Neuron (in vitro differentiated cells): ENCODE measurements around the gene TBC1D2B.

Source experiments
- H2AFZ ChIP-seq: one replicate; pipeline ENCODE4 v1.6.1; 2013; ENCODE audit warnings: low read depth, mild to moderate bottlenecking, inconsistent platforms, low read length, moderate library complexity
- H3K27me3 ChIP-seq: one replicate; pipeline ENCODE4 v1.6.1; 2013; ENCODE audit warnings: low read length; ENCODE audit not compliant: insufficient read depth
- H3K36me3 ChIP-seq: one replicate; pipeline ENCODE4 v1.6.1; 2013; ENCODE audit warnings: low read length; ENCODE audit not compliant: insufficient read depth
- H3K4me1 ChIP-seq: one replicate; pipeline ENCODE4 v1.6.1; 2013; ENCODE audit warnings: low read length; ENCODE audit not compliant: insufficient read depth
- H3K4me3 ChIP-seq: 2 replicates; pipeline ENCODE4 v1.5.1; 2013; ENCODE audit warnings: mild to moderate bottlenecking, low read length, moderate library complexity
- H3K9me3 ChIP-seq: one replicate; pipeline ENCODE4 v1.6.1; 2013; ENCODE audit warnings: low read length

TBC1D2B gene

DNA sequence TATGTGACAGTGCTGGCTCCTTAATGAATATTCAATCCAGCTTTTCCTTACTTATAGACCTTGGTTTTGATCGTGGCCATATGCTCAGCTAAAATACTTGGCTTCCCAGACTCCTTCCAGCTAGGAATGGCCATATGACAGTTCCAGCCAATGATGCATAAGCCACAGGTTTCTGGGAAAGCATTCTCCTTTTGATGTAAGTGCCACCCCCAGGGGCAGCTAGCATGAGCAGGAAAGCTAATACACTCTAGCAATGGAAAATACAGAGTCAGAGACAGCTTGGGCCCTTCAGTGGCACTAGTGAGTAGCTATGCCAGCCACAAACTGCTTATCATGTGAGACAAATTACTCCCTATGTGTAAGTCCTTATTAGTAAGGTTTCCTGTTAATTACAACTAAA, 26.7 kb downstream of the TBC1D2B start:
- H3K4me3 ChIP-seq: no peak overlapping the region
- H3K36me3 ChIP-seq: no peaks in the 10 kb centered on the region
- H3K9me3 ChIP-seq: no peaks in the 10 kb centered on the region
- H2AFZ ChIP-seq: no peak overlapping the region
- peaks cover 16% of the 10 kb centered on the region for H3K4me1 ChIP-seq
- H3K27me3 ChIP-seq: no peaks in the 10 kb centered on the region

- no peaks in the 10 kb centered on the region for H3K9me3 ChIP-seq
- no peak overlapping the region for H2AFZ ChIP-seq
- H3K27me3 ChIP-seq: no peaks in the 10 kb centered on the region
- H3K4me1 ChIP-seq: peaks cover 16% of the 10 kb centered on the region
- no peak overlapping the region for H3K4me3 ChIP-seq
- no peaks in the 10 kb centered on the region for H3K36me3 ChIP-seq
Observed at GRCh38 chr15:78050441-78050809, 27.1 kb downstream of the TBC1D2B start.

- H3K9me3 ChIP-seq: no peaks in the 10 kb centered on the region
- H3K4me3 ChIP-seq: no peak overlapping the region
- H2AFZ ChIP-seq: no peak overlapping the region
- no peaks in the 10 kb centered on the region for H3K27me3 ChIP-seq
- H3K4me1 ChIP-seq: peaks cover 16% of the 10 kb centered on the region
- H3K36me3 ChIP-seq: no peaks in the 10 kb centered on the region
Observed at GRCh38 chr15:78049691-78050440, 27.6 kb downstream of the TBC1D2B start.

DNA sequence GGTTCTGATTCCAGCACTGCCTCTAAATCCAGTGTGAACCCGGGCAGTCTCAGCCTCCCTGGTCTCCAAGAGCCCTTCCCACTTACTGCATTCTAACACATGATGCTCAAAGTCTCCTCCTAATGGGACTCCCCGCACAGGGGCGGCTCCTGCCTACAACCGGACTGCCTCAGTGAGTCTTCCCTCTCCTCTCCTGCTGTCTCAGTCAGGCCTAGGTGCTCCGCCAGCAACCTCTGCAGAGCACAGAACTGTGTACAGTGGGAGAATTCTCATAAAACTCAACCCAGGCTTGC, 28.9 kb downstream of the TBC1D2B start:
- Histone ChIP-seq H3K4me3 (no peak overlapping the region), H3K27me3 (no peaks in the 10 kb centered on the region), H3K36me3 (peaks cover 4% of the 10 kb centered on the region), H2AFZ (no peak overlapping the region), H3K4me1 (peaks cover 16% of the 10 kb centered on the region), H3K9me3 (no peaks in the 10 kb centered on the region)

DNA sequence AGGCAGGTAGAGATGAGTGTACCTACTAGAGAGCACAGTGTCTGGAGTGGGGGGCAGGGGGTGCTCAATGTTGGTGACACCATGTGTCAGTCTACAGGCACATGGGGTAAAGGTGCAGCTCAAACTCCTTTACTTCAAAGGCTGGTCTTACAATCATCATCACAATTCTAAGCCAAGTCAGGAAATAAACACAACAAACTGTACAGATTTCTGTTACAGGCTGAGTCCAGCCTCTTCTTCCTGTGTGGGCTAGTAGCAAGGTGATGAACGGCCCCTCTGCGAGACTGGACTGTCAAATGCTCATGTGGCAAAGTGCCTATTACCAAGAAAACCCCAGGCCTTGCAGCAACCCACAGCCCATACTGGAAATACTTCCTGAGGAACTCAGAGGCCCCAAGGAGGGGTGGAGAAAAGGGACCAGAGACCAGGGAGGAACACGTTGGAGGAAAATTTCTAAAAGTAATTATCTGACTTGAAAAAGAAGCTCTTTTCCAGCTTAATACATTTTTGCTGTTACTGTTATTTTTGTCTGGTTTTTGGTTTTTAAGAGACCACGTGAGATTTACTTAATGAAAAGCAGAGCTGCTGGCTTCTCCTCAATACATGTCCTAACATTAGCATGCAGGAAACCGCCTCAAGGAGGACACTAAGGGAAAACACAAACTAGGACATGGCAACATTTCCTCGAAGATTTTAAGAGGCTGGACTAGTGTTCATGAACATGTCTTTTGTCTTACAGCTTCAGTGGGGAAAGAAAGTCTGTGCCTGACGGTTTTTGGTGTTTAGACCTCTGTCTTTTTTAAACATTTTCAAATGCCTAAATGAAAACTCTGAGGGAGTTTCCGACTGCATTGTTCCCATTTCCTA, 29.5 kb downstream of the TBC1D2B start:
- Histone ChIP-seq H3K4me1 (peaks cover 16% of the 10 kb centered on the region), H3K36me3 (peaks cover 4% of the 10 kb centered on the region), H2AFZ (no peak overlapping the region), H3K9me3 (no peaks in the 10 kb centered on the region), H3K27me3 (no peaks in the 10 kb centered on the region), H3K4me3 (no peak overlapping the region)

GRCh38 chr15:78046796-78047341, 30.6 kb downstream of the TBC1D2B start:
- Histone ChIP-seq H2AFZ (no peak overlapping the region), H3K27me3 (no peaks in the 10 kb centered on the region), H3K36me3 (peaks cover 4% of the 10 kb centered on the region), H3K9me3 (no peaks in the 10 kb centered on the region), H3K4me3 (no peak overlapping the region), H3K4me1 (peaks cover 16% of the 10 kb centered on the region)

- H2AFZ ChIP-seq: no peak overlapping the region
- no peaks in the 10 kb centered on the region for H3K9me3 ChIP-seq
- H3K4me3 ChIP-seq: no peak overlapping the region
- peaks cover 4% of the 10 kb centered on the region for H3K36me3 ChIP-seq
- no peaks in the 10 kb centered on the region for H3K27me3 ChIP-seq
- peaks cover 4% of the 10 kb centered on the region for H3K4me1 ChIP-seq
Observed at GRCh38 chr15:78045189-78045588, 32.3 kb downstream of the TBC1D2B start.

DNA sequence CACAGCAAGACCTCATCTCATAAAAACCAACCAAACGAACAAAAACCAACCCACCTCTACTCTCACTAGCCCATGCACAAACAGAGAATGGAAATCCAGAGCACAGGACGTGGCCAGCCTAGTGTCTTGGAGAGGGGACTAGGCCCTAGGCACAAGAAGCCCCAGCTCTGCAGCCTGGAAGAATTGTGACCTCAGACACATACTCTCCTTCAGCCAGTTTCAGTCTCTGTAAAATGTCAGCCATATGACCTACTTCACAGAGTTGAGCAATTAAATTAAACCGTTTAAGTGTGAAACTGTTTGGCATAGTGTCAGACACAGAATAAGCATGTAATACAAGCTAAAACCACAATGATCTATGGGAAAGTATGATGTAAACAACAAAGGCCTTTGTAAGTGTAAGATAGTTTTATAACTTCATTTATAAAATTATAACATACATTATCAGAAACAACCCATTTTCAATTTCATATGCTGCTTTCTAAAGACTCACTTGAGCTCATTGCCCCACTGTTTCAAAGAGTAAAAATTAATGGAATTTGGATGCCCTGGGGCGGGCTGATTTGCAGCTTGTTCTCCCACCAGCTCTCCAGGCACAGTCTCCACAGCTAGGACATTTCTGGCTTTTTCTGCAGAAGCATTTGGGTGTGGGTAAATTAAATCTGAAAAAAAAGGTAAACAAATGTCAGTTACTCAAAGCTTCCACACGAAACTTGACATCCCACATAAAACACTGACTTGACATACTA, 32.9 kb downstream of the TBC1D2B start:
- Histone ChIP-seq H3K9me3 (no peaks in the 10 kb centered on the region), H3K4me3 (no peak overlapping the region), H3K36me3 (peaks cover 4% of the 10 kb centered on the region), H3K4me1 (no peaks in the 10 kb centered on the region), H3K27me3 (no peaks in the 10 kb centered on the region), H2AFZ (no peak overlapping the region)

GRCh38 chr15:78041946-78042345, 35.6 kb downstream of the TBC1D2B start:
- no peaks in the 10 kb centered on the region for H3K27me3 ChIP-seq

GRCh38 chr15:78040653-78041244, 36.8 kb downstream of the TBC1D2B start:
- peaks cover 1% of the 10 kb centered on the region for H3K4me1 ChIP-seq
- no peaks in the 10 kb centered on the region for H3K9me3 ChIP-seq
- H3K4me3 ChIP-seq: no peak overlapping the region
- H3K27me3 ChIP-seq: no peaks in the 10 kb centered on the region
- H3K36me3 ChIP-seq: peaks cover 4% of the 10 kb centered on the region
- no peak overlapping the region for H2AFZ ChIP-seq

More at GRCh38 chr15:78041946-78042345, 35.6 kb downstream of the TBC1D2B start:
- peaks cover 4% of the 10 kb centered on the region for H3K36me3 ChIP-seq
- no peak overlapping the region for H2AFZ ChIP-seq
- no peaks in the 10 kb centered on the region for H3K9me3 ChIP-seq
- H3K4me3 ChIP-seq: no peak overlapping the region
- no peaks in the 10 kb centered on the region for H3K4me1 ChIP-seq

GRCh38 chr15:78038585-78039247, 38.8 kb downstream of the TBC1D2B start:
- no peaks in the 10 kb centered on the region for H3K27me3 ChIP-seq
- H3K4me1 ChIP-seq: peaks cover 7% of the 10 kb centered on the region
- no peak overlapping the region for H3K4me3 ChIP-seq
- no peaks in the 10 kb centered on the region for H3K9me3 ChIP-seq
- no peaks in the 10 kb centered on the region for H3K36me3 ChIP-seq
- H2AFZ ChIP-seq: no peak overlapping the region

- H3K27me3 ChIP-seq: no peaks in the 10 kb centered on the region
- H3K9me3 ChIP-seq: no peaks in the 10 kb centered on the region
- H3K36me3 ChIP-seq: no peaks in the 10 kb centered on the region
- no peak overlapping the region for H3K4me3 ChIP-seq
- H3K4me1 ChIP-seq: peaks cover 7% of the 10 kb centered on the region
- no peak overlapping the region for H2AFZ ChIP-seq
Observed at GRCh38 chr15:78037779-78038305, 39.7 kb downstream of the TBC1D2B start.
